AG09319 (cell line): ENCODE data around the gene METAP1.

ENCODE experiments used
- DNase-seq: peaks from one replicate; pipeline ENCODE4 v3.0.0-alpha.2; 2010; ENCODE audit warnings: low read depth; ENCODE audit errors: extremely low read depth
- TF ChIP-seq, protein P1 (sequence below): IDR thresholded peaks from 2 replicates; pipeline ENCODE4 v1.5.1; 2011; ENCODE audit warnings: low read depth, mild to moderate bottlenecking, inconsistent platforms, low read length, moderate library complexity

The METAP1 gene

DNA sequence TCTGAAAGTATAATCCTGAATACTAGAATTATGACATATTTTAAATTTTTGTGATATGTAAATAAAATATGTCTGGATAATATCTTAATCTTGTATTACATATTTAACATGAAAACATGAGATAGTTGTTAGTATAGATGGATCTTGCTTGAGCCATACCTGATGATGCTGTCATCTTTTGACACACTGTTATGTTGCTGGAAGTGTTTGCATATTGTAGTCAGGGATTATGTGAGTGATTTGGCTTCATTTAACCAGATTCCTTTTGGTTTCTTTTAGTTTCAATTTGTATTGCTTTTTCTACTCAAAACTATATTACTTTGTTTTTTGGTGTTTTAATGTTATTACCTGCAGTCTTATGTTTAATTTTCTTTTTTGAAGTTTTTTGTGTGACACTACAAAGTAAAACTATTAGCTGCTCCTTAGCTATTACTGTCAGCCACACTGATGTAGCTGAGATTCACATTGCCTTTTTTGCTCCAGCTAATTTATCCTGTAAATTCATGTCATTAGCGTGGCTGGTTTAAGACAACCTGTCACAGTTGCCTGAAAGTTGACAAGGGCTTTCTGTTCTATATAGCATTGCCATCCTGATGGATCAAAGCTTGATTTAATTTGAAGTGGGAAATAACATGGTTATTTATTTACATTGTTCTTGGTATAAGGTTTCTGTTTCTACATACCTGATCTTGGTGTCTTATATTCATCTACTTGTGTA, 33.7 kb downstream of the METAP1 start:
- TF ChIP-seq, protein P1, sequence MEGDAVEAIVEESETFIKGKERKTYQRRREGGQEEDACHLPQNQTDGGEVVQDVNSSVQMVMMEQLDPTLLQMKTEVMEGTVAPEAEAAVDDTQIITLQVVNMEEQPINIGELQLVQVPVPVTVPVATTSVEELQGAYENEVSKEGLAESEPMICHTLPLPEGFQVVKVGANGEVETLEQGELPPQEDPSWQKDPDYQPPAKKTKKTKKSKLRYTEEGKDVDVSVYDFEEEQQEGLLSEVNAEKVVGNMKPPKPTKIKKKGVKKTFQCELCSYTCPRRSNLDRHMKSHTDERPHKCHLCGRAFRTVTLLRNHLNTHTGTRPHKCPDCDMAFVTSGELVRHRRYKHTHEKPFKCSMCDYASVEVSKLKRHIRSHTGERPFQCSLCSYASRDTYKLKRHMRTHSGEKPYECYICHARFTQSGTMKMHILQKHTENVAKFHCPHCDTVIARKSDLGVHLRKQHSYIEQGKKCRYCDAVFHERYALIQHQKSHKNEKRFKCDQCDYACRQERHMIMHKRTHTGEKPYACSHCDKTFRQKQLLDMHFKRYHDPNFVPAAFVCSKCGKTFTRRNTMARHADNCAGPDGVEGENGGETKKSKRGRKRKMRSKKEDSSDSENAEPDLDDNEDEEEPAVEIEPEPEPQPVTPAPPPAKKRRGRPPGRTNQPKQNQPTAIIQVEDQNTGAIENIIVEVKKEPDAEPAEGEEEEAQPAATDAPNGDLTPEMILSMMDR, result no peak
- no peak for DNase-seq

DNA sequence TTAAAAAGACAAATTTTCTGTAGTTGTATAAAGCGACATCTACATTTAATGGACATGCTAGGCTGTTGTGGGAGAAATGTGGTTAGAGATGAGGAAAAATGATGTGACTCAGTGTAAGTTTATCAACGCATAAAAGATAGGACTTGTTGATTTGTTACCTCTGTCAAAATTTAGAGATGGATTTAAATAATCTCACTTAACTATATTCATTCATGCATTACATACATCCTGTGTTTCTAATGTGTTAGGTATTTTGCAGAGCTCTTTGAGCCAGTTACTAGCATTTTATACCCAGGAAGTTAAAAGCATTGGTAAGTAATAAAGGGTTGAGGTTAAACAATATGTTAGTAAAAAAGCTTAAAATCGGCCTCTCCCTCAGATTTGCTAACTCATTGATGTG, 34.3 kb downstream of the METAP1 start:
- no peak for DNase-seq
- TF ChIP-seq, protein P1, result no peak

DNA sequence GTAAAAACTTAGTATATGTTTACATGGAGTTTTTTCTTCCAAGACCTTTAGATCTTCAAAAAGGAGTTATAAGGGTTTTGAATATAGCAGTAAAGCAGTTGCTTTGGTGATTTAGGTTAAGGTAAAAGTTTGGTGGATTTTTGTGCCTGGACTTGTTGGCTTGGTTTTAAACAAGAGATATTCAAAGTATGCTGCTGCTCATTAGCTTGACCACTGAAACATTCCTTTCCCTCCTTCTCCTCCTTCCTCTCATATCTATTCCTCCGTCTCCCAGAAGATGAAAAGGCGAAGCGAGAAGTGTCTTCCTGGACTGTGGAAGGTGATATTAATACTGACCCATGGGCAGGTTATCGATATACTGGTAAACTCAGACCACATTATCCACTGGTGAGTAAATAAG, 38.4 kb downstream of the METAP1 start:
- no peak for DNase-seq
- TF ChIP-seq, protein P1, result no peak

DNA sequence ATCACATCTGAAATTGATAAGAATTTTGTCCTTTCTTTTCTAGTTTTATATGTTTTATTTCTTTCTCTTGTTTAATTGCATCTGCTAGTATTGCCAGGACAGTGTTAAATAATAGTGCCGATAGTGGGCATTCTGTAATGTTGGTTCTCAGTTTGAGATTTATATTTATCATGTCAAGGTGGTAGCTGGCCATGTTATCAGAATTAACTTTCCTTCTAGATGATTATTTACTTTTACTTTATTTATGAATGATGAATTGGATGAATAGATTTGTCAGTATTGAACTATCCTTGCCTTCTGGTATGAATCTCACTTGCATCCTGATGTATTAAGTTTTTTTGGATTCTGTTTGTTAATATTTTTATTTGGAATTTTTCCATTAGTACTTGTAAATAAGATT, 42.7 kb downstream of the METAP1 start:
- TF ChIP-seq, protein P1, result no peak
- no peak for DNase-seq

DNA sequence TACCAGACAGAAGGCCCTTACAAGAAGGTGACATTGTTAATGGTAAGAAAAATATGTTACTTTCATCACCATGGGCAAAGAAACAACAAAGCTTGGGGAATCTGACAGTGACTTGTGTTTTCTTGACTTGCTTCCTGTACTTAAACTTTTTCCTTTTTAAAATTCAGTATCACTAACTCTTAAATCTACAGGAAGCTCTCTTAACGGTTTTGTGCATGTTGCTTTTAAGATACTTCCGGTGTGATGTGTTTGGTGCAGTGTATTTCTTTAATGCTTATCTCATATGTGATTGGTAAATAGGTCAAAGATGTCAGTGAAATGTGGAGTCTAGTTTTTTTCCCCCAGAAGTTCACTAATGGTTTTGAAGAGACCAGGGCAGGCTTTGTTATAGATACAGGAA, 47.8 kb downstream of the METAP1 start:
- TF ChIP-seq, protein P1, result no peak
- no peak for DNase-seq

DNA sequence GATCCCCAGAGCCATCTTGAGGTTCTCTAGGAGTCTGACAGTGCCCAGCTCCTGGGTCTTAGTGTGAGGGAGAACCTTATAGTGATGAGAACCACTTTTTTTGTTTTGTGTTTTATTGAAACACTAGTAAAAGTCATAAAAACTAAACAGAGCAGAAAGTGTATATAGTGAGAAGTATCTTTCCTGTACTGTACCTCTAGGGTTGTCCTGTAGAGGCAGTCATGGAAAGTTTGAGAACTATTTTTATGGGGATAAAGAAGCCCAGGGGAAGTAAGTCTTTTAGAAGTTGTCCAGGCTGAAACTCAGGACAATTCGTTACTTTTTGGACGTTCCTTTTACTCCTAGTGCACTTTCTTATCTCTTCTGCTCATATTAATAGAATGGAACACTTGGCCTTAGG, 52.2 kb downstream of the METAP1 start:
- no peak for DNase-seq

DNA sequence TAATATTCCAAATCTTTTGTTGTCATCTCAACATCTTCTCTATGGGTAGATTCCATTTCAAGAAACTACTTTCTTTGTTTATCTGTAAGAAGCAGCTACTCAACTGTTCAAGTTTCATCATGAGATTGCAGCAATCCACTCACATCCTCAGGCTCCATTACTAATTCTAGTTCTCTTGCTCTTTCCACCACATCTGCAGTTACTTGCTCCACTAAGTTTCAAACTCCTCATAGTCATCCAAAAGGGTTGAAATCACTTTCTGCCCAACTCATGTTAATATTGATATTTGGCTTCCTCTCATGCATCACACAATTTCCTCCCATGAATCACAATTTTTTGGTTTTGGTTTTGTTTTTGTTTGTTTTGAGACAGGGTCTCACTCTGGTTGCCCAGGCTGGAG, 57.4 kb downstream of the METAP1 start:
- peak; percentile 8 for DNase-seq

More for the DNA sequence above, 52.2 kb downstream of the METAP1 start:
- TF ChIP-seq, protein P1, result no peak

More for the DNA sequence above, 57.4 kb downstream of the METAP1 start:
- TF ChIP-seq, protein P1, result no peak
